GM20431 (cell line): ENCODE measurements around the gene NR1I3.

Experiments
- in situ Hi-C: fragments of 300-500 bp; cut with MseI, MboI; formaldehyde crosslinking; loops from one replicate; pipeline ENCODE4 v1.15.0; 2020; ENCODE audit warnings: low sequenced_read_pairs; ENCODE audit not compliant: unreplicated experiment

The NR1I3 gene

DNA sequence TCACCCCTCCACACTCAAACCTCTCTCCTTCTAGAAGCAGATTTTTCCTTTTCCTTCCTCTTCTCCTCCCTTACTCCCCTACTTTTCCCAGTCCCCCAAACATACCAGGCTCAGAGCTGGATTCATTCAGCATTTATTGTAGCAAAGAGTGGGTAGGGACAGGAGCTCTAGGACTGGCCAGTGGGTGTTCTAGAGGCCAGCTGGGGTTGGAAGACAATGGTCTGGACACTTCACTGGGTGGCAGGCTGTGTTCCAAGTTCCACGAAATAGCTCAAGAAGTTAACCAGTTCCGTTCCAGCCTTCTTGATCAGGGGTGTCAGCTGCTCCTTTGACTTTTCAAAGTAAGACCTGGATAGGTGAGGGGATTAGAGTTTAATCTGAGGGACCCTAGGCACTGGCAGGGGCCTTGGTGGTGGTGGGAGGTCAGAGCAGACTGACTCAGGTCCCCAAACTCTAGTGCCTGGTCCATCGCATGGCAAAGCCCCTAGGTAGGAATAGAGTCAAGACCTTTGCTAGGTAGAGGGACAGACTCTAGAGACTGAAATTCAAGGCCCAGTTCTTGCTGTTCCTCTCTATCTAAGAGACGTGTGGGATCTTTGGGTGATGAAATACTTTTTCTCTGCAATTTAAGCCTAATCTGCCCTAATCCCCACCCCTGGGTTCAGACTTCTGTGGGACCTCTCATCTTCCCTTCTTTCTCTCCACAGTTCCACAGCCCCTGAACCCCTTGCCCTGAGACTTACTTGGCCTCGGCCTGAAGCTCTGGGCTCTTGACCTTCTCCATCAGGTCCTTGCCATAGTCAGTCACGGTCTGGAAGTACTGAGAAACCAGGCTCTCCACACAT lies 15.6 kb downstream of the NR1I3 start:
- in situ Hi-C loops, result loop anchor here (10.0 kb wide), 1 partner anchor 152 kb away; no protein-coding TSS in a partner anchor

GRCh38 chr1:161220002-161220401 lies 18.0 kb downstream of the NR1I3 start:
- in situ Hi-C loops, result loop anchor here (10.0 kb wide), 1 partner anchor 155 kb away; no protein-coding TSS in a partner anchor

DNA sequence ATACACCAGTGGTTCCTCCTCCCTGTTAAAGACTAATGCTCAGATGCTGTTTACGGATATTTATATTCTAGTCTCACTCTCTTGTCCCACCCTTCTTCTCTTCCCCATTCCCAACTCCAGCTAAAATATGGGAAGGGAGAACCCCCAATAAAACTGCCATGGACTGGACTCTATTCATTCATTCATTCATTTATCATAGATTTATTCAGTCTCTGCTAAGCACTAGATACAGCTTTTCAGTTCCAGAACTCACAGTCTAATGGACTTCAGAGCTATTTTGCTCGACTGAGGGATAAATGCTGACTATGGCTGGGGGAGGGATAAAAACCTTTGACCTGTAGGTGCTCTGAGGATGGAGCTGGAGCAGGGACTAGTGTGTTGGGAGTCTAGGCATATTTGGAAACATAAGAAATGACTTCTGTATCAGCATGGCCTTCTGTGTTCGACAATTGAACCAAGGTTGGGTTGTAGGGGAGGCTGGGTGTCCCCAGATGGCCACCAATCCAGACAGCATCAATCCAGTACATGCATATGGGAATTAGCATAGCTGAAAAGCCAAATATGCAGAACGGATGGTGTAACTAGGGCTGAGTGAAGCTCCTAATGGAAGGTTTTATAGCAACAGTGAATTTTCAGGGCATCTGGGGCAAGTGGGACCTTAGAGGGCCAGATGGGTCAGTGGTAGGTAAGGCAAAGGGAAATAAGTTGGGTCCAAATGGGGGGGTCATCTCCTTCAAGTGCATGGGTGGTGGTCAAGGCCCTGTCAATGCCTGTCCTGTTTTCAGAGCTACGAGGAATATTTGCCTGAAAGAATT lies 18.7 kb downstream of the NR1I3 start:
- in situ Hi-C loops, result no loop called here

DNA sequence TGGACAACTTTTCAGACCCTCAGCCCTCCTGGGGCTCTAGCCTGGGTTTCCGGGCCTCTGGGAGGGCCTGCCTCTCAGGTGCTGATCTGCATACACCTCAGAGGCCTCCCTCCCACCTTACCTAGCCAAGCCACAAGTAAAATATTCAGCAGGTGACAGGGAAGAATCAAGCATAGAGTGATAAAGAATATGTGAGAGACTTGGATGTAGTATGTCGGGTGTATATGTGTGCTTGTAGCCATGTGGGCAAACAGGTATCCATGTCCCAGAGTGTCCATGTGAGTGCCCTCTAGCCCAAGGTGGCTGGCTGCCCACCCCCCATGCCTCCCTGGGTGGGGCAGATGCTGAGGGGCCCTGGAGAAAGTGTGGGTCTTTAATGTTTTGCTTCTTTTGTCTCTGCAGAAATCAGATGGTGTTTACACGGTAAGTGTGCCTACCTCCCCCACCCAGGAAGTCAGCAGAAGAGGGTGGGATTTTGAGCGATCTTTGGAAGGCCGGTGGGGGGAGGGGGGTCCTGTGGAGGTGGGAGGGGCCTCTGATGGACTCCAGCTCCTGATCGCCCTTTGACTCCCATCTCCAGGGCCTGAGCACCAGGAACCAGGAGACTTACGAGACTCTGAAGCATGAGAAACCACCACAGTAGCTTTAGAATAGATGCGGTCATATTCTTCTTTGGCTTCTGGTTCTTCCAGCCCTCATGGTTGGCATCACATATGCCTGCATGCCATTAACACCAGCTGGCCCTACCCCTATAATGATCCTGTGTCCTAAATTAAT lies 19.5 kb downstream of the NR1I3 start:
- in situ Hi-C loops, result no loop called here

GRCh38 chr1:161217831-161218230 lies 20.2 kb downstream of the NR1I3 start:
- in situ Hi-C loops, result no loop called here

DNA sequence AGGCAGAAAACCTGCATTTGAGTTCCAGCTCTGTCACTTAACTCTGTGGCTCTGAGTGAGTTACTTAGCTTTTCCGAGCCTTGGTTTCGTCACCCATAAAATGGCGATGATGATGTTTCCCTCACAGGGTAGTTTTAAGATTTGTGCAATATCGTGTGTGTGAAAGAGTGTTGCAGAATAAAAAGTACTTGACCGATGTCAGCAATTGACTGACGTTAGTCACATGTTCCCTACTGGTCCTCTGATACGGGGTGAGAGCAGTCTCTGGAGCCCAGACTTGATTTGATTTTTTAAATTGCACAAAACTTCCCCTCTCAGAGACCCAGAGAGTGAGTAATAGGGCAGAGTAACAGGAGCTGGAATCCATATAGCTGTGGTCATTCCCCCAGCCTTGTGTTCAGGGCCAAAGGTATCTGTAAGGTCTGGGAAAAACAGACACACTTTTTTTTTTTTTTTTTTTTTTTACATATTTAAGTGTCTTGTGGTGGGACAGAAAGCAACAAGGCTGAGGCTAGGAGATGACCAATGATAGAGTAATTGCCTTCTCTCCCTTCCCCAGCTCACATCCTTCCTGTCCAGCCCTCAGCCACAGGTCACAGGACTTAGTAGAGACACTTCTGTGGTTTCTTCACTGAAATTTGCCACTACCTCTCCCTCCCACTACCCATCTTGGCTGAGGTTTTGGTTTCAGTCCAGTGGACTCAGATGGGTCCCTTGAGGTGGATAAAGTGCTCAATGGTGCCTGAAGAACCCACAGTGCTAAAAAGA lies 20.9 kb downstream of the NR1I3 start:
- in situ Hi-C loops, result no loop called here

DNA sequence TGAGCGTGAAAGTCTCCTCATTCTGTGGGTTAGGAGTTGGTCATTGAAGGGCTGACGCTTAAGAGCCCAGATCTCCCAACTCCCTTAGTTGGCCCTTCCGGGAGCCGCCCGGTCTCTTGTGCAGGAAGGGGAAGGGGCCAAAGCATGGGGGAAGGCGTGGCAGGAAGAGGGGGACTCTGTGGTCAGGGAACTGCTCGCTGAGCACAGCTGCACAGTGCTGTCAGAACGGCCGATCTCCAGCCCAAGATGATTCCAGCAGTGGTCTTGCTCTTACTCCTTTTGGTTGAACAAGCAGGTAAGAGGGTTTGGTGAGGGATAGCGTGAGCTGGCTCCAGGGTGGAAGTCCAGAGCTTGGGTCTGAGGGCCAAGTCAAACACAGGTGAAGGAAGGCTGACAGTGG lies 22.9 kb downstream of the NR1I3 start, which contains the start of gene FCER1G:
FCER1G (plus strand) TSS at position 220 of the 400 bp plus-strand sequence; CDS start at position 247, 27 bp downstream.
- in situ Hi-C loops, result no loop called here

DNA sequence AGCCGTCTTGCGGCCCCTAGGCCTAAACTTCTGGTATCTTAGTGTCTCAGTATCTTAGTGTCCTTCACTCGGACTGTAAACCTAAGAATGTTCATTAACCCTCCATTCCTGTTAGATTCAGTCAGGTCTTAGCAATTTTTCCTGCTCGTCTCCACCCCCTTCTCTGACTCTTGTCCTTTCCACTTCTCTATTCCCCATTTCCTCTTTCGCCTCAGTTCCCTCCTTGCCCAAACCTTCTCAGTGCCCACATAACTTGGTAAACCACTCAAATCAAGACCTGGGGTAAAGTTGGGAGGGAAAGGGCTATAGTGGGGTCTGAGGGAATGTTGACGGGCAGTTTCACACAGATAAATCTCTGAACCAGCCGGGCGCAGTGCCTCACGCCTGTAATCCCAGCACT lies 23.6 kb downstream of the NR1I3 start:
- in situ Hi-C loops, result no loop called here

- in situ Hi-C loops, result no loop called here
Measured at GRCh38 chr1:161209790-161210409, 28.1 kb downstream of the NR1I3 start.

DNA sequence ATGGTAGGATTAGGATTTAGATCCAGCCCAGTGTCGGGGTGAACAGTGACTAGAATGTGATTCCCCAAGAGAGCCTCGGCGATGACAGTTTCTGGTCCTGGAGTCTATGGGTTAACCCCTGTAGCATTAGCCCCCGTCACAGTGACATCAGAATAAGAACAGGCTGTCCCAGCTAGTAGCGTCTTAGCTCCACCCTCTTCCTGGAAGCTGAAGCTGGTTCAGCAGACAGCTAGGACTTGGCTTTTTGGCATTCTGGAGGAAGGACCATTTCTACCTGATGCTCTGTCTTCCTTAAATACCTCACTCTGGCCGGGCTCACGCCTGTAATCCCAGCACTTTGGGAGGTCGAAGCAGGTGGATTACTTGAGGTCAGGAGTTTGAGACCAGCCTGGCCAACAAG lies 30.8 kb downstream of the NR1I3 start:
- in situ Hi-C loops, result no loop called here

GRCh38 chr1:161206411-161207140 lies 31.4 kb downstream of the NR1I3 start:
- in situ Hi-C loops, result no loop called here

- in situ Hi-C loops, result no loop called here
Measured at GRCh38 chr1:161201836-161202712, 35.9 kb downstream of the NR1I3 start, which contains the start of gene NDUFS2. Gene NDUFS2, plus strand, starts transcription at chr1:161202367. Its CDS starts 19 bp downstream, at chr1:161202386.

- in situ Hi-C loops, result no loop called here
Measured at GRCh38 chr1:161200992-161201835, 36.8 kb downstream of the NR1I3 start.

GRCh38 chr1:161200421-161200991 lies 37.5 kb downstream of the NR1I3 start:
- in situ Hi-C loops, result no loop called here

DNA sequence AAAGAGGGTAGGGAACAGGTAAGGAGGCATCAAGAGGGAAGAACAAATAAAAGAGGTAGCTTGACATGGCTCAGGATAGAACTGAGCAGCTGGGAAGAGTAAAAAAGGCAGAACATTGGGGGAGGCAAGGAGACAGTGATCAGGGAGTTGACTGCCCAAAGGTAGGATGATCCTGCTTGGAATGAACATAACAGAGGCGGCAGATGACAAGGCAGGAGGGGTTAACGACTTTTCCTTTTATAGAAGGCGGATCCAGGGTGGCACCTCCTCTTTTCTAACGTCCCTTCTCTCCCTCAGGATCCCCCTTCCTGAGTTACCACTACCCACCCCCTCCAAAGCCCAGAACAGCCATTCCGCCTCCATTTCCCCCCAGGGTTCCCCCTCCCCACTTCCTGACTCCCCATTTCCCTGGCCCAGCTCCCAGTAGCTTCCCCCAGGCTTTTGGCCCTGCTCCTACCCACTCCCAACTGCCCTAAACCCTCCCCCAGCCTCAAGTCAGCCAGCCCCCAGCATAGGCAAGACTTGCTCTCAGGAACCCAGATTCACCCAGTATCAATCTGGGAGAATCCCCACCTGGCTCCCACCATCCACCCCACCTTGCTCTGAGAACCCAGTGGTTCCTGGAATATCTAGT lies 38.4 kb downstream of the NR1I3 start:
- in situ Hi-C loops, result no loop called here
